Activated CD4-positive, alpha-beta T cell treated with anti-CD3 and anti-CD28 coated beads for 36 hours (primary cell): ENCODE results near the gene CASP12. TPM values are rescaled to one million over a fixed set of nuclear protein-coding genes. Genes with fewer than 3 reads are reported as not detected.

Experiments used
- ATAC-seq: fragments of 200-7000 bp; cut with Tn5 transposase; one replicate; pipeline ENCODE4 v1.10.0; 2021; ENCODE audit warnings: mild to moderate bottlenecking, moderate library complexity
- CTCF ChIA-PET: fragments of 350-600 bp; sonication (Branson Sonifier 250); formaldehyde crosslinking; loops from one replicate; lab custom pipeline; 2021; ENCODE audit warnings: antibody characterized with exemption; lab: Charles Lee
- POLR2A ChIA-PET: fragments of 350-600 bp; sonication (Branson Sonifier 250); formaldehyde crosslinking; loops from one replicate; lab custom pipeline; 2021; ENCODE audit warnings: antibody characterized with exemption, inconsistent platforms; lab: Charles Lee
- DNase-seq: peaks from one replicate; pipeline ENCODE4 v3.0.0-alpha.2; 2020
- H3K27ac Mint-ChIP-seq: one replicate; pipeline ENCODE4 v1.8.0; 2021; ENCODE audit warnings: mixed read lengths
- H3K27me3 Mint-ChIP-seq: one replicate; pipeline ENCODE4 v1.8.0; 2021; ENCODE audit warnings: mixed read lengths
- H3K36me3 Mint-ChIP-seq: one replicate; pipeline ENCODE4 v1.8.0; 2021; ENCODE audit warnings: low read depth, mixed read lengths
- H3K4me1 Mint-ChIP-seq: one replicate; pipeline ENCODE4 v1.8.0; 2021; ENCODE audit warnings: mixed read lengths
- H3K4me3 Mint-ChIP-seq: one replicate; pipeline ENCODE4 v1.8.0; 2021; ENCODE audit warnings: mild to moderate bottlenecking, moderate library complexity, mixed read lengths
- H3K9me3 Mint-ChIP-seq: one replicate; pipeline ENCODE4 v1.8.0; 2021; ENCODE audit warnings: low read depth, mixed read lengths
- intact Hi-C, 2 experiments: fragments of 100-400 bp; cut with DNase I in 1 of 2; cut with micrococcal nuclease in 1 of 2; formaldehyde crosslinking; loops; one replicate each; pipeline versions ENCODE4 v1.14.2 to v1.15.1; 2022 to 2024; cut with DNase I, micrococcal nuclease
- total RNA-seq, 2 experiments: library from RNA; stranded (reverse); gene quantifications; one replicate each; pipeline ENCODE4 v1.2.3, GENCODE V29; 2021

Gene CASP12
- total RNA-seq, 2 experiments from 2014 or later, result not detected

- intact Hi-C loops, result loop anchor here (1.0 to 10.0 kb wide), 5 partner anchors 9 to 377 kb away; partner anchors contain the start of gene CASP4 (in 1 of the 2)
- Mint-ChIP-seq H3K27ac (peak overlapping the region; percentile 73), H3K4me3 (peak overlapping the region; percentile 65), H3K4me1 (peaks cover 47% of the 10 kb centered on the region), H3K9me3 (no peaks in the 10 kb centered on the region), H3K27me3 (no peaks in the 10 kb centered on the region), H3K36me3 (peaks cover 3% of the 10 kb centered on the region)
- DNase-seq, result no peak
- CTCF ChIA-PET, result interaction anchor here (0.9 to 2.1 kb wide), 4 partner anchors 9 to 29 kb away, joined by 3 to 8 read pairs (median 7); no protein-coding TSS in a partner anchor
- POLR2A ChIA-PET, result interaction anchor here (0.8 kb wide), 1 partner anchor 44 kb away, joined by 4 read pairs; no protein-coding TSS in a partner anchor
- peak; percentile 47 for ATAC-seq
Observed at GRCh38 chr11:104917271-104918112, 19.2 kb upstream of the CASP12 start.

GRCh38 chr11:104916442-104916841 is 18.2 kb upstream of the CASP12 start:
- POLR2A ChIA-PET, result interaction anchor here (0.6 kb wide), 1 partner anchor 1771 kb away, joined by 5 read pairs; no protein-coding TSS in a partner anchor
- no peaks in the 10 kb centered on the region for H3K27me3 Mint-ChIP-seq
- H3K4me3 Mint-ChIP-seq, result peak overlapping the region; percentile 43
- CTCF ChIA-PET, result interaction anchor here (0.6 to 2.1 kb wide), 4 partner anchors 16 to 30 kb away, joined by 3 to 8 read pairs (median 4); no protein-coding TSS in a partner anchor
- peaks cover 50% of the 10 kb centered on the region for H3K4me1 Mint-ChIP-seq
- no peaks in the 10 kb centered on the region for H3K36me3 Mint-ChIP-seq
- intact Hi-C loops, result loop anchor here (5.0 to 10.0 kb wide), 4 partner anchors 39 to 378 kb away; partner anchors contain the start of gene CASP4 (in 1 of the 2)
- ATAC-seq (no peak), DNase-seq (no peak)
- H3K27ac Mint-ChIP-seq, result peak overlapping the region; percentile 84
- no peaks in the 10 kb centered on the region for H3K9me3 Mint-ChIP-seq

GRCh38 chr11:104912102-104912501 is 13.8 kb upstream of the CASP12 start:
- H3K4me3 Mint-ChIP-seq, result no peak overlapping the region
- ChIA-PET POLR2A (no interaction called here), CTCF (no interaction called here)
- no peak for ATAC-seq
- intact Hi-C loops, result loop anchor here (10.0 kb wide), 2 partner anchors 207 to 383 kb away; no protein-coding TSS in a partner anchor
- H3K27me3 Mint-ChIP-seq, result no peaks in the 10 kb centered on the region
- H3K9me3 Mint-ChIP-seq, result no peaks in the 10 kb centered on the region
- no peak for DNase-seq
- H3K36me3 Mint-ChIP-seq, result peaks cover 3% of the 10 kb centered on the region
- no peak overlapping the region for H3K27ac Mint-ChIP-seq
- peaks cover 50% of the 10 kb centered on the region for H3K4me1 Mint-ChIP-seq

GRCh38 chr11:104908186-104908531 is 9.9 kb upstream of the CASP12 start:
- ATAC-seq (peak; percentile 9), DNase-seq (no peak)
- Mint-ChIP-seq H3K9me3 (no peaks in the 10 kb centered on the region), H3K36me3 (peaks cover 5% of the 10 kb centered on the region), H3K27ac (peak overlapping the region; percentile 28), H3K4me3 (no peak overlapping the region), H3K4me1 (peaks cover 32% of the 10 kb centered on the region), H3K27me3 (no peaks in the 10 kb centered on the region)
- intact Hi-C loops, result loop anchor here (1.0 to 5.0 kb wide), 3 partner anchors 10 to 286 kb away; no protein-coding TSS in a partner anchor
- ChIA-PET CTCF (interaction anchor here (0.6 to 2.0 kb wide), 4 partner anchors 9 to 39 kb away, joined by 3 to 8 read pairs (median 4); no protein-coding TSS in a partner anchor), POLR2A (interaction anchor here (0.6 kb wide), 1 partner anchor 283 kb away, joined by 3 read pairs; no protein-coding TSS in a partner anchor)

GRCh38 chr11:104907521-104908185 is 9.4 kb upstream of the CASP12 start:
- Mint-ChIP-seq H3K27ac (peak overlapping the region; percentile 47), H3K27me3 (no peaks in the 10 kb centered on the region), H3K9me3 (no peaks in the 10 kb centered on the region), H3K4me3 (no peak overlapping the region), H3K4me1 (peaks cover 30% of the 10 kb centered on the region), H3K36me3 (peaks cover 5% of the 10 kb centered on the region)
- intact Hi-C loops, result loop anchor here (1.0 to 5.0 kb wide), 5 partner anchors 11 to 285 kb away; no protein-coding TSS in a partner anchor
- ChIA-PET POLR2A (interaction anchor here (0.6 kb wide), 1 partner anchor 284 kb away, joined by 3 read pairs; no protein-coding TSS in a partner anchor), CTCF (interaction anchor here (0.6 to 2.0 kb wide), 6 partner anchors 10 to 79 kb away, joined by 3 to 8 read pairs (median 4); no protein-coding TSS in a partner anchor)
- peak; percentile 11 for DNase-seq
- peak; percentile 92 for ATAC-seq

GRCh38 chr11:104905271-104905670 is 7.0 kb upstream of the CASP12 start:
- ChIA-PET CTCF (no interaction called here), POLR2A (no interaction called here)
- ATAC-seq (no peak), DNase-seq (no peak)
- intact Hi-C loops, result loop anchor here in 1 of 2 experiments (5.0 kb wide), 2 partner anchors 172 to 283 kb away; no protein-coding TSS in a partner anchor
- no peak overlapping the region for H3K4me3 Mint-ChIP-seq
- H3K36me3 Mint-ChIP-seq, result peaks cover 5% of the 10 kb centered on the region
- H3K27ac Mint-ChIP-seq, result no peak overlapping the region
- no peaks in the 10 kb centered on the region for H3K9me3 Mint-ChIP-seq
- H3K4me1 Mint-ChIP-seq, result peaks cover 32% of the 10 kb centered on the region
- H3K27me3 Mint-ChIP-seq, result no peaks in the 10 kb centered on the region

GRCh38 chr11:104899226-104899625 is 966 bp upstream of the CASP12 start:
- DNase-seq (no peak), ATAC-seq (no peak)
- intact Hi-C loops, result no loop called here
- H3K4me3 Mint-ChIP-seq, result no peak overlapping the region
- no peaks in the 10 kb centered on the region for H3K36me3 Mint-ChIP-seq
- CTCF ChIA-PET, result no interaction called here
- peaks cover 8% of the 10 kb centered on the region for H3K4me1 Mint-ChIP-seq
- no peaks in the 10 kb centered on the region for H3K27me3 Mint-ChIP-seq
- no peak overlapping the region for H3K27ac Mint-ChIP-seq
- no peaks in the 10 kb centered on the region for H3K9me3 Mint-ChIP-seq
- POLR2A ChIA-PET, result no interaction called here

GRCh38 chr11:104898685-104899013 is 389 bp upstream of the CASP12 start:
- DNase-seq (no peak), ATAC-seq (no peak)
- no peak overlapping the region for H3K4me3 Mint-ChIP-seq
- H3K9me3 Mint-ChIP-seq, result no peaks in the 10 kb centered on the region
- intact Hi-C loops, result no loop called here
- no peaks in the 10 kb centered on the region for H3K36me3 Mint-ChIP-seq
- no peak overlapping the region for H3K27ac Mint-ChIP-seq
- ChIA-PET POLR2A (no interaction called here), CTCF (no interaction called here)
- H3K27me3 Mint-ChIP-seq, result no peaks in the 10 kb centered on the region
- peaks cover 8% of the 10 kb centered on the region for H3K4me1 Mint-ChIP-seq

- ChIA-PET POLR2A (no interaction called here), CTCF (interaction anchor here (0.9 kb wide), 1 partner anchor 12 kb away, joined by 3 read pairs; no protein-coding TSS in a partner anchor)
- DNase-seq (no peak), ATAC-seq (no peak)
- Mint-ChIP-seq H3K36me3 (no peaks in the 10 kb centered on the region), H3K4me1 (peaks cover 2% of the 10 kb centered on the region), H3K27me3 (no peaks in the 10 kb centered on the region), H3K9me3 (no peaks in the 10 kb centered on the region), H3K4me3 (no peak overlapping the region), H3K27ac (no peak overlapping the region)
- intact Hi-C loops, result no loop called here
Observed at GRCh38 chr11:104895634-104896033, 2.6 kb downstream of the CASP12 start.

GRCh38 chr11:104893876-104894275 is 4.4 kb downstream of the CASP12 start:
- Mint-ChIP-seq H3K36me3 (no peaks in the 10 kb centered on the region), H3K27ac (no peak overlapping the region), H3K9me3 (no peaks in the 10 kb centered on the region), H3K4me1 (peaks cover 2% of the 10 kb centered on the region), H3K4me3 (no peak overlapping the region), H3K27me3 (no peaks in the 10 kb centered on the region)
- intact Hi-C loops, result no loop called here
- CTCF ChIA-PET, result no interaction called here
- ATAC-seq (no peak), DNase-seq (no peak)
- POLR2A ChIA-PET, result no interaction called here
